Adipose tissue (tissue), 3 donors: Measurements from ENCODE around the gene FAM32A. TPM values are rescaled to one million over a fixed set of nuclear protein-coding genes. Genes with fewer than 3 reads are reported as not detected.
"Not testable (repeated sequence)": the region's sequence is repeated elsewhere in the genome, so short reads cannot be mapped to it uniquely, and the experiment has no call there.

Experiments
- H3K27ac ChIP-seq: one replicate; pipeline ENCODE4 v1.5.1; 2013; ENCODE audit warnings: low read depth, low read length
- WGBS, 3 donors: extraction: QIAGEN DNeasy Blood & Tissue Kit; methylation state at CpG; one replicate each; pipeline ENCODE4 v1.1.7; 2013; 5-methylcytosine and 5-hydroxymethylcytosine counted together
- polyA plus RNA-seq, 3 donors: library from polyadenylated mRNA; stranded (reverse); fragments of 200-250 nt; gene quantifications; one replicate each; pipeline ENCODE4 v1.2.3, GENCODE V29; 2013
- donor health status: healthy with polysubstance abuse.
- donor health status: Bipolar disorder and iron deficiency.
- donor health status: healthy.

Gene FAM32A
- polyA plus RNA-seq, 3 donors = 41.8 to 107 (median 73.4) TPM

- no peak overlapping the region for H3K27ac ChIP-seq
- whole genome bisulfite sequencing, 3 donors = 68 to 77% (median 72%) methylated on average over 6 of the region's 6 CpGs
These were observed 24.7 kb upstream of the FAM32A start for GRCh38 chr19:16160445-16160942.

GRCh38 chr19:16160943-16161560 is 24.2 kb upstream of the FAM32A start:
- 66 to 76% (median 75%) methylated on average over 14 of the region's 14 CpGs for WGBS, 3 donors
- no peak overlapping the region for H3K27ac ChIP-seq

GRCh38 chr19:16161840-16162239 is 23.4 kb upstream of the FAM32A start:
- WGBS, 3 donors = 73 to 83% (median 79%) methylated on average over 3 of the region's 3 CpGs
- no peak overlapping the region for H3K27ac ChIP-seq

GRCh38 chr19:16164222-16164890 is 20.9 kb upstream of the FAM32A start:
- WGBS, 3 donors = 78 to 86% (median 82%) methylated on average over 13 of the region's 13 CpGs
- no peak overlapping the region for H3K27ac ChIP-seq

GRCh38 chr19:16166417-16166816 is 18.8 kb upstream of the FAM32A start:
- 90 to 98% (median 97%) methylated on average over 1 of the region's 1 CpG for WGBS, 3 donors
- no peak overlapping the region for H3K27ac ChIP-seq

GRCh38 chr19:16167055-16167454 is 18.2 kb upstream of the FAM32A start:
- no peak overlapping the region for H3K27ac ChIP-seq
- WGBS, 3 donors = 71 to 91% (median 88%) methylated on average over 5 of the region's 5 CpGs

GRCh38 chr19:16168465-16169081 is 16.6 kb upstream of the FAM32A start:
- WGBS, 3 donors = 41 to 62% (median 48%) methylated on average over 2 of the region's 2 CpGs
- no peak overlapping the region for H3K27ac ChIP-seq

GRCh38 chr19:16170134-16170533 is 15.1 kb upstream of the FAM32A start:
- H3K27ac ChIP-seq = no peak overlapping the region

GRCh38 chr19:16175954-16176353 is 9.3 kb upstream of the FAM32A start:
- WGBS, 3 donors = 56 to 85% (median 73%) methylated on average over 2 of the region's 2 CpGs

More at GRCh38 chr19:16170134-16170533, 15.1 kb upstream of the FAM32A start:
- 76 to 100% (median 78%) methylated on average over 1 of the region's 1 CpG for WGBS, 3 donors

GRCh38 chr19:16178866-16179265 is 6.3 kb upstream of the FAM32A start:
- H3K27ac ChIP-seq = not testable (repeated sequence)
- WGBS, 3 donors = 88 to 90% (median 88%) methylated on average over 5 of the region's 5 CpGs

More at GRCh38 chr19:16175954-16176353, 9.3 kb upstream of the FAM32A start:
- no peak overlapping the region for H3K27ac ChIP-seq

- no peak overlapping the region for H3K27ac ChIP-seq
- WGBS, 3 donors = 43 to 53% (median 46%) methylated on average over 4 of the region's 4 CpGs
These were observed 4.6 kb upstream of the FAM32A start for GRCh38 chr19:16180611-16181010.

- no peak overlapping the region for H3K27ac ChIP-seq
- 36 to 45% (median 43%) methylated on average over 18 of the region's 18 CpGs for WGBS, 3 donors
These were observed 516 bp upstream of the FAM32A start for GRCh38 chr19:16184665-16185122.

- no peak overlapping the region for H3K27ac ChIP-seq
- WGBS, 3 donors = 0 to 1% (median 0%) methylated on average over 20 of the region's 20 CpGs
These were observed 536 bp downstream of the FAM32A start for GRCh38 chr19:16185768-16186123.

- no peak overlapping the region for H3K27ac ChIP-seq
- 93 to 100% (median 98%) methylated on average over 3 of the region's 3 CpGs for WGBS, 3 donors
These were observed 3.3 kb downstream of the FAM32A start for GRCh38 chr19:16188521-16188920.

GRCh38 chr19:16190198-16190597 is 5.0 kb downstream of the FAM32A start:
- no peak overlapping the region for H3K27ac ChIP-seq
- WGBS, 3 donors = 73 to 87% (median 82%) methylated on average over 6 of the region's 6 CpGs

- no peak overlapping the region for H3K27ac ChIP-seq
- WGBS, 3 donors = 85 to 94% (median 91%) methylated on average over 10 of the region's 10 CpGs
These were observed 5.5 kb downstream of the FAM32A start for GRCh38 chr19:16190736-16191135.

GRCh38 chr19:16191216-16191908 is 6.2 kb downstream of the FAM32A start:
- 75 to 84% (median 79%) methylated on average over 16 of the region's 16 CpGs for WGBS, 3 donors
- H3K27ac ChIP-seq = no peak overlapping the region

GRCh38 chr19:16193466-16193865 is 8.3 kb downstream of the FAM32A start:
- H3K27ac ChIP-seq = no peak overlapping the region
- 83 to 91% (median 89%) methylated on average over 10 of the region's 10 CpGs for WGBS, 3 donors

- WGBS, 3 donors = 10 to 31% (median 30%) methylated on average over 2 of the region's 2 CpGs
- no peak overlapping the region for H3K27ac ChIP-seq
These were observed 12.0 kb downstream of the FAM32A start for GRCh38 chr19:16197188-16197621.
